Osteocyte (in vitro differentiated cells): Measurements from ENCODE around the gene GNE. TPM values are rescaled to one million over a fixed set of nuclear protein-coding genes. Genes with fewer than 3 reads are reported as not detected.
A peak's percentile ranks its signal among the peaks of the same experiment; 100 is the strongest.

Source experiments
- DNase-seq: peaks from one replicate; pipeline ENCODE4 v3.0.0; 2021; ENCODE audit warnings: mixed read lengths; ENCODE audit not compliant: unreplicated experiment; ENCODE audit errors: extremely low spot score
- H3K27ac Mint-ChIP-seq: one replicate; pipeline ENCODE4 v1.8.0; 2021; ENCODE audit warnings: mild to moderate bottlenecking, mixed read lengths; ENCODE audit not compliant: unreplicated experiment
- H3K27me3 Mint-ChIP-seq: one replicate; pipeline ENCODE4 v1.8.0; 2021; ENCODE audit warnings: mixed read lengths; ENCODE audit not compliant: unreplicated experiment
- H3K36me3 Mint-ChIP-seq: one replicate; pipeline ENCODE4 v1.8.0; 2021; ENCODE audit warnings: mixed read lengths; ENCODE audit not compliant: unreplicated experiment
- H3K4me1 Mint-ChIP-seq: one replicate; pipeline ENCODE4 v1.8.0; 2021; ENCODE audit warnings: mixed read lengths; ENCODE audit not compliant: unreplicated experiment
- H3K4me3 Mint-ChIP-seq: one replicate; pipeline ENCODE4 v1.8.0; 2021; ENCODE audit warnings: mild to moderate bottlenecking, moderate library complexity, mixed read lengths; ENCODE audit not compliant: unreplicated experiment
- H3K9me3 Mint-ChIP-seq: one replicate; pipeline ENCODE4 v1.8.0; 2021; ENCODE audit warnings: mixed read lengths; ENCODE audit not compliant: unreplicated experiment
- CTCF ChIP-seq: fragments of 200-600 bp; sonication (generic); IDR thresholded peaks from 2 replicates; pipeline ENCODE4 v1.5.0; 2021; ENCODE audit warnings: antibody characterized with exemption, mild to moderate bottlenecking, moderate library complexity
- total RNA-seq: library from RNA; stranded (reverse); gene quantifications from 2 replicates; pipeline ENCODE4 v1.2.1, GENCODE V29; 2021

Gene GNE
- total RNA-seq, 1 donor from 2014 or later, result 16.9 TPM

- peaks cover 39% of the 10 kb centered on the region for H3K36me3 Mint-ChIP-seq
- no peak overlapping the region for H3K27ac Mint-ChIP-seq
- no peaks in the 10 kb centered on the region for H3K27me3 Mint-ChIP-seq
- TF ChIP-seq CTCF, result no peak
- no peaks in the 10 kb centered on the region for H3K9me3 Mint-ChIP-seq
- DNase-seq, result no peak
- H3K4me1 Mint-ChIP-seq, result peaks cover 3% of the 10 kb centered on the region
- no peak overlapping the region for H3K4me3 Mint-ChIP-seq
Observed at GRCh38 chr9:36217256-36217968, 40.8 kb downstream of the GNE start.

- peak overlapping the region; percentile 16 for H3K27ac Mint-ChIP-seq
- peaks cover 3% of the 10 kb centered on the region for H3K4me1 Mint-ChIP-seq
- TF ChIP-seq CTCF, result no peak
- H3K4me3 Mint-ChIP-seq, result no peak overlapping the region
- DNase-seq, result no peak
- H3K27me3 Mint-ChIP-seq, result no peaks in the 10 kb centered on the region
- H3K36me3 Mint-ChIP-seq, result peaks cover 48% of the 10 kb centered on the region
- no peaks in the 10 kb centered on the region for H3K9me3 Mint-ChIP-seq
Observed at GRCh38 chr9:36214571-36214970, 43.7 kb downstream of the GNE start.

- Mint-ChIP-seq H3K4me3 (no peak overlapping the region), H3K36me3 (peaks cover 49% of the 10 kb centered on the region), H3K9me3 (no peaks in the 10 kb centered on the region), H3K27me3 (no peaks in the 10 kb centered on the region), H3K27ac (no peak overlapping the region), H3K4me1 (peaks cover 3% of the 10 kb centered on the region)
- no peak for DNase-seq
- no peak for TF ChIP-seq CTCF
Observed at GRCh38 chr9:36213989-36214388, 44.3 kb downstream of the GNE start.

- H3K27ac Mint-ChIP-seq, result no peak overlapping the region
Observed at GRCh38 chr9:36213387-36213786, 44.9 kb downstream of the GNE start.

GRCh38 chr9:36211510-36211909 lies 46.7 kb downstream of the GNE start:
- no peak for DNase-seq
- Mint-ChIP-seq H3K4me1 (peaks cover 13% of the 10 kb centered on the region), H3K27ac (no peak overlapping the region), H3K4me3 (no peak overlapping the region), H3K27me3 (no peaks in the 10 kb centered on the region), H3K9me3 (no peaks in the 10 kb centered on the region), H3K36me3 (peaks cover 51% of the 10 kb centered on the region)
- no peak for TF ChIP-seq CTCF

More at GRCh38 chr9:36213387-36213786, 44.9 kb downstream of the GNE start:
- H3K27me3 Mint-ChIP-seq, result no peaks in the 10 kb centered on the region
- TF ChIP-seq CTCF, result no peak
- peaks cover 3% of the 10 kb centered on the region for H3K4me1 Mint-ChIP-seq
- no peak for DNase-seq
- peaks cover 46% of the 10 kb centered on the region for H3K36me3 Mint-ChIP-seq
- no peaks in the 10 kb centered on the region for H3K9me3 Mint-ChIP-seq
- no peak overlapping the region for H3K4me3 Mint-ChIP-seq
